GM20000 (cell line): ENCODE measurements around the gene RNF208.

ENCODE experiments used
- DNase-seq: peaks from one replicate; pipeline ENCODE4 v3.0.0; 2012; ENCODE audit warnings: low spot score
- CTCF ChIP-seq: IDR thresholded peaks from 2 replicates; pipeline ENCODE4 v1.5.1; 2012; ENCODE audit warnings: mild to moderate bottlenecking, control low read depth; ENCODE audit errors: extremely low read depth, missing control alignments

Gene RNF208

DNA sequence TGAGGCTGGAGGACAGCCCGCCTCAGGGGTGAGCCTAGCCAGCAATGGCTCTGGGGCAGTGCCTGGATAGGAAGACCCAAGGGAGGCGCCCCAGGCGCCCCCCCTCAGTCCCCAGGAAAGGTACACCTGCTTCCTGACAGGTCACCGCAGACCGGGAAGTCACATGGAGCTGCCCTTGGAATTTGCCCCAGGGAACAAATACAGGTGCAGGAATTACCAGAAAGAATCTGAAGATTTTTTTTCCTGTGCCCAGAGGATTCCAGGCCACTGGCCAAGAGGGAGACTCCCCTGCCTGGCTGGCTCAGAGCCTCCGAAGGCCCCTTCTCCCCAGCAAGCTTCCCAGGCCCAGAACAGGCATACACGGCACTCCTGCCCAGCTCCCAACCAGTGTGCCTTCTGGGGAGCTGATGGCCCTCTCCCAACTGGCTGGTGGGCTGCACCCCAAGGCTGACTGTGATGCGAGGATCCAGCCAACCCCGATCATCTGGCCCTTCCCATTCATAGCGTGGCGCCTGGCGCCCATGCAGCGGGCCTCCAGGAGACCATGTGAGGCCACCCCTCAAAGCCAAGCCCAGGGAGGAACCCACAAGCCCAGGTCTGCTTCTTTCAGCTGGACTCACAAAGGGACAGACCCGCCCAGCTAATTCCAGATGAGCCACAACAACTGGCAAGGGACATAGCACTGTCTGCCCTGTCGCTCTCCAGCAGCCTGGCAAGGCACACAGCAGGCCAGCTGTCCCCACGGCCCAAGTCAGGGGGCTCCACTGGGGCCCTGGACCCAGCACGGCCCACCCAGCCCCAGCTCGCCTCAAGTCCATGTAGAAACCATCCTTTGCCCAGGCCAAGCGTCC lies 23.8 kb downstream of the RNF208 start:
- DNase-seq = no peak
- TF ChIP-seq CTCF = no peak

- no peak for TF ChIP-seq CTCF
- DNase-seq = no peak
Observed at GRCh38 chr9:137195525-137196220, 26.4 kb downstream of the RNF208 start.

DNA sequence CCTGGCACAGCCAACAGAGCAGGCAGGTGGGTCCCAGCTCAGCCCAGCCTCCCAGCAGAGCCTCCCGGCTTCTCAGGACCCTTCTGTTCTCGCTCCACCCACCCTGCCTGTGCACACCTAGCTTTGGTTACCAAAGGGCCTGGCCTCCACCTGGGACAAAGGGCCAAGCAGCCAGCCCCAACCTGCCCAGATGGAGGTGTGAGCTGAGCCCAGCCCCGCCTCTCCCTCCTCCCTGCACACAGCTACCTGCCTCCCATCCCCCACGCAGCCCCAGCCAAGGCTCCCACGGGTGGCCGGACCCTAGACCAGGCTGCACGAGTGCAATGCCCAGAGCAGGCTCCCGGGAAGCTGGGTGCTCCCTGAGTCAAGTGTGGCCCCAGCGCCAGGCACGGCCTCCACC lies 27.1 kb downstream of the RNF208 start:
- DNase-seq = no peak

DNA sequence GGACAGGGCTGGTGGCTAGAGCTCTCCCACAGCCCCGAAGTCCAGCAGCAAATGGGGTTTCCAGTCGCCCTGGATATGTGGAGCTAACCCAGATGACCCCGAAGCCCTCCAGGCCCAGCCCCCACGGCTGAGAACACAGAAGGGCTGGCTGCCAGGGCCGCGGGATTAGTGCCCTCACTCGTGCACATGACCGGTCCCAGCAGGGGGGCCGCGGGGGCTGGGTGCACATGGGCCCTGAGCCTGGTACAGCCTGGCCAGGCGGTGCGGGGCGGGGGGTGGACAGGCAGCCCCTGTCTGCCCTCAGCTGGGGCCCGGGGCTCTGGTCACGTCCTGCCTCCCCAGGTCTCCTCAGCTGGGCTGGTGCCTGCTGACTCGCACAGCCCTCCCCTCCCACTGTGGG lies 27.7 kb downstream of the RNF208 start:
- no peak for TF ChIP-seq CTCF
- no peak for DNase-seq

More for the DNA sequence above, 27.1 kb downstream of the RNF208 start:
- TF ChIP-seq CTCF = no peak

GRCh38 chr9:137193771-137194170 lies 28.3 kb downstream of the RNF208 start:
- no peak for DNase-seq
- TF ChIP-seq CTCF = no peak

GRCh38 chr9:137192859-137193258 lies 29.2 kb downstream of the RNF208 start:
- no peak for TF ChIP-seq CTCF
- no peak for DNase-seq

DNA sequence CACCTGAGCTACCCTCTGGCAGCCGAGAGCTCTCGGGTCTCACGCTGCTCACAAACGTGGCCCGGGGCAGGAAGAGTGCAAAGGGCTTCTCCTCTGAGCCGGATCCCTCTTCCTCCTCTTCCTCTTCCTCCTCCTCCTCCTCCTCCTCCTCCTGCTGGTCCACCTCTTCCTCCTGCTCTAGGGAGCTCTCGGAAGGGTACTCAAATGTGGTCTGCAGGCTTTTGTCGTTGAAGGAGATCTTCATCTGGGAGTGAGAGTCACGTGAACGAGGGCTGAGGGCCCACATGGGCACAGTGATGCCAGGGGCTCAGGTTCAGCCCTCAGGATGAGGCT lies 29.6 kb downstream of the RNF208 start:
- TF ChIP-seq CTCF = no peak
- DNase-seq = no peak
